K562 (cell line): ENCODE data around the gene SNAI1. TPM values are rescaled to one million over a fixed set of nuclear protein-coding genes. Genes with fewer than 3 reads are reported as not detected.
A peak's percentile ranks its signal among the peaks of the same experiment; 100 is the strongest.

Experiments used
- FOXM1 ChIP-seq, 2 experiments: fragments of 450-650 bp in 1 of 2; sonication (generic) in 1 of 2; formaldehyde crosslinking in 1 of 2; IDR thresholded peaks; 2 replicates each; pipeline versions ENCODE4 v1.6.1 to v1.9.0; 2017 to 2022; ENCODE audit warnings: low read depth in 2 of 2, mild to moderate bottlenecking in 2 of 2, missing genetic modification reagents in 1 of 2, moderate library complexity in 1 of 2
- HDAC2 ChIP-seq: fragments of 450-650 bp; IDR thresholded peaks from 2 replicates; pipeline ENCODE4 v1.6.1; 2016; ENCODE audit warnings: mild to moderate bottlenecking
- HNRNPLL ChIP-seq: fragments of 200-400 bp; formaldehyde crosslinking; IDR thresholded peaks from 2 replicates; pipeline ENCODE4 v1.6.1; 2017; ENCODE audit warnings: low read length, low read depth, mild to moderate bottlenecking; ENCODE audit not compliant: poor library complexity, severe bottlenecking
- POLR2B ChIP-seq: fragments of 450-650 bp; IDR thresholded peaks from 2 replicates; pipeline ENCODE4 v1.6.1; 2018; ENCODE audit warnings: low read depth; ENCODE audit not compliant: partially characterized antibody
- SRSF7 ChIP-seq: fragments of 200-400 bp; formaldehyde crosslinking; optimal IDR thresholded peaks from 2 replicates; pipeline ENCODE3; 2017; ENCODE audit warnings: mild to moderate bottlenecking, low read depth, low read length
- ZNF212 ChIP-seq: fragments of 450-650 bp; formaldehyde crosslinking; IDR thresholded peaks from 2 replicates; pipeline ENCODE4 v1.4.0; 2020; ENCODE audit warnings: mild to moderate bottlenecking
- ZNF586 ChIP-seq: fragments of 450-650 bp; formaldehyde crosslinking; conservative IDR thresholded peaks from 2 replicates; pipeline ENCODE4 v1.4.0; 2020; ENCODE audit warnings: mild to moderate bottlenecking, moderate library complexity
- ZNF766 ChIP-seq: fragments of 200-800 bp; sonication (Bioruptor generic); conservative IDR thresholded peaks from 2 replicates; pipeline ENCODE4 v1.6.1; 2016; ENCODE audit warnings: missing genetic modification characterization, missing compliant biosample characterization
- ZSCAN32 ChIP-seq: fragments of 450-650 bp; formaldehyde crosslinking; IDR thresholded peaks from 2 replicates; pipeline ENCODE4 v1.4.0; 2020; ENCODE audit warnings: mild to moderate bottlenecking, moderate library complexity
- polyA plus RNA-seq, 8 experiments: library from polyadenylated mRNA; depleted of rRNA in 4 of 8; stranded (reverse) in 5 of 8; unstranded in 3 of 8; fragments of >200 nt; fragmentation: Nextera tagmentation in 2 of 8; fragmentation: Illumina TruSeq in 1 of 8; extraction: Ambion mirVana in 2 of 8; extraction: Trizol in 1 of 8; gene quantifications; 2 replicates each; pipeline versions ENCODE4 v1.2.1 to v1.2.3, GENCODE V29; 2011 to 2014; ENCODE audit warnings: inconsistent platforms in 1 of 8, missing spikeins in 1 of 8
- total RNA-seq, 7 experiments: library from RNA; depleted of rRNA in 6 of 7; stranded (reverse); fragments of >200 nt in 6 of 7; fragmentation: Illumina TruSeq in 2 of 7; extraction: Trizol in 2 of 7; gene quantifications; 2 replicates each; pipeline versions ENCODE4 v1.2.1 to v1.2.3, GENCODE V29; 2011 to 2021; ENCODE audit warnings: low replicate concordance in 1 of 7
- TF ChIP-seq, protein P1 (sequence below): fragments of 250-450 bp; sonication (Bioruptor Pico); IDR thresholded peaks from 2 replicates; pipeline ENCODE4 v1.9.0; 2021; ENCODE audit warnings: mild to moderate bottlenecking, inconsistent platforms
- TF ChIP-seq, protein P2 (sequence below): fragments of 450-650 bp; IDR thresholded peaks from 2 replicates; pipeline ENCODE4 v1.7.1; 2018; ENCODE audit warnings: mild to moderate bottlenecking, low read depth; ENCODE audit not compliant: partially characterized antibody
- TF ChIP-seq, protein P3 (sequence below): fragments of 450-650 bp; IDR thresholded peaks from one replicate; pipeline ENCODE4 v1.6.1; 2018; ENCODE audit warnings: mild to moderate bottlenecking, moderate library complexity; ENCODE audit not compliant: partially characterized antibody
- TF ChIP-seq, protein P4 (sequence below): fragments of 450-650 bp; formaldehyde crosslinking; IDR thresholded peaks from 2 replicates; pipeline ENCODE4 v1.4.0; 2020; ENCODE audit warnings: mild to moderate bottlenecking
- TF ChIP-seq, protein P5 (sequence below), 2 experiments: fragments of 450-650 bp; conservative IDR thresholded peaks; 2 replicates each; pipeline ENCODE4 v1.6.1; 2017; ENCODE audit warnings: mild to moderate bottlenecking in 2 of 2, moderate library complexity in 2 of 2
- TF ChIP-seq, protein P6 (sequence below): fragments of 450-650 bp; formaldehyde crosslinking; IDR thresholded peaks from 2 replicates; pipeline ENCODE4 v1.4.0; 2022; ENCODE audit warnings: missing genetic modification characterization

SNAI1 gene
- total and polyA plus RNA-seq, 9 of the 15 experiments (the other 6 are each of a cell fraction or from before 2014, with no cell fraction given) = 0.32 to 11.6 (median 2.0) TPM

DNA sequence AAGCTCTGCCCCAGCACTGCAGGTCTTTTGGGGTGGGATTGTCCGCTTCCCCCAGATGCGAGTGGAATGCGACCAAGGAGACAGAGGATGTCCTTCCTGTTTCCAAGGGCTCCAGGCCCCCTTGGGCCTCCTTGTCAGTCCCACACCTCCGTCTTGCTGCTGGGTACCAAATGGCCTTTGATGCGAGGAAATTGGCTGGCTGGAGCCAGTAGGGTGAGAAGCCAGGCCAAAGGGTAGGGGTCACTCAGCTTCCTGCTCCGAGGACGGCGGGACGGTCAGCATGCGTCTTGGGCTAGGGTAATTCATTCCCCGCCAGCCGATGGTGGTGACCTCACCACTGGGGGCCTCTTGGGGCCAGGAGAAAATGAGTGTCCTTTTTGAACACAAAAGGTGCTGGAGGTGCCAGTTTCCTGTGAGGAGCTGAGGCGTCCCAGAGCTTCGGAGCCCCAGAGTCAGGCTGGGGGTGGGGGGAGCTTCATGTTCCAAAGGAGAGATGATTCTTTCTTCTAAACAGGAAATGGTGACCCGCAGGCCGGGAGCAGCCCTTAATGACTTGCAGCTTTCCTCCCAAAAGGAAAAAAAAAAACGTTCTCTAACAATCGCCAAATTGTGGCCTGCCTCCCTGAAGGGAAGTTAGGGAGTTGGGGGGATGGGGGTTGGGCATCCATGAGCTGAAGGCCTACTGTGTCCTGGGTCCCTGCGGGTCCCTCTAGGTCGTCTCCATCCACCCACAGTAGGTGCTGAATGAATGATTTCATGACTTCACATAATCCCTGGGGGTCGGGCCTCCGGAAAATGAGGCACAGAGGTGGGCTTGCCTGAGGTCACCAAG lies 6.7 kb downstream of the SNAI1 start (continued):
- TF ChIP-seq, protein P1, sequence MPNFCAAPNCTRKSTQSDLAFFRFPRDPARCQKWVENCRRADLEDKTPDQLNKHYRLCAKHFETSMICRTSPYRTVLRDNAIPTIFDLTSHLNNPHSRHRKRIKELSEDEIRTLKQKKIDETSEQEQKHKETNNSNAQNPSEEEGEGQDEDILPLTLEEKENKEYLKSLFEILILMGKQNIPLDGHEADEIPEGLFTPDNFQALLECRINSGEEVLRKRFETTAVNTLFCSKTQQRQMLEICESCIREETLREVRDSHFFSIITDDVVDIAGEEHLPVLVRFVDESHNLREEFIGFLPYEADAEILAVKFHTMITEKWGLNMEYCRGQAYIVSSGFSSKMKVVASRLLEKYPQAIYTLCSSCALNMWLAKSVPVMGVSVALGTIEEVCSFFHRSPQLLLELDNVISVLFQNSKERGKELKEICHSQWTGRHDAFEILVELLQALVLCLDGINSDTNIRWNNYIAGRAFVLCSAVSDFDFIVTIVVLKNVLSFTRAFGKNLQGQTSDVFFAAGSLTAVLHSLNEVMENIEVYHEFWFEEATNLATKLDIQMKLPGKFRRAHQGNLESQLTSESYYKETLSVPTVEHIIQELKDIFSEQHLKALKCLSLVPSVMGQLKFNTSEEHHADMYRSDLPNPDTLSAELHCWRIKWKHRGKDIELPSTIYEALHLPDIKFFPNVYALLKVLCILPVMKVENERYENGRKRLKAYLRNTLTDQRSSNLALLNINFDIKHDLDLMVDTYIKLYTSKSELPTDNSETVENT (CRISPR knock-in tag) = no peak
- TF ChIP-seq HNRNPLL = no peak
- TF ChIP-seq FOXM1 (IDR thresholded peaks at IDR 0.05; ENCODE audit: low read depth) = no peak
- no peak for TF ChIP-seq FOXM1 (CRISPR knock-in tag; IDR thresholded peaks at IDR 0.05; ENCODE audit: low read depth)
- no peak for TF ChIP-seq ZSCAN32 (CRISPR knock-in tag)
- peak; percentile 86 for TF ChIP-seq ZNF766
- TF ChIP-seq HDAC2 = no peak
- TF ChIP-seq ZNF586 (CRISPR knock-in tag) = no peak
- no peak for TF ChIP-seq SRSF7
- TF ChIP-seq, protein P2, sequence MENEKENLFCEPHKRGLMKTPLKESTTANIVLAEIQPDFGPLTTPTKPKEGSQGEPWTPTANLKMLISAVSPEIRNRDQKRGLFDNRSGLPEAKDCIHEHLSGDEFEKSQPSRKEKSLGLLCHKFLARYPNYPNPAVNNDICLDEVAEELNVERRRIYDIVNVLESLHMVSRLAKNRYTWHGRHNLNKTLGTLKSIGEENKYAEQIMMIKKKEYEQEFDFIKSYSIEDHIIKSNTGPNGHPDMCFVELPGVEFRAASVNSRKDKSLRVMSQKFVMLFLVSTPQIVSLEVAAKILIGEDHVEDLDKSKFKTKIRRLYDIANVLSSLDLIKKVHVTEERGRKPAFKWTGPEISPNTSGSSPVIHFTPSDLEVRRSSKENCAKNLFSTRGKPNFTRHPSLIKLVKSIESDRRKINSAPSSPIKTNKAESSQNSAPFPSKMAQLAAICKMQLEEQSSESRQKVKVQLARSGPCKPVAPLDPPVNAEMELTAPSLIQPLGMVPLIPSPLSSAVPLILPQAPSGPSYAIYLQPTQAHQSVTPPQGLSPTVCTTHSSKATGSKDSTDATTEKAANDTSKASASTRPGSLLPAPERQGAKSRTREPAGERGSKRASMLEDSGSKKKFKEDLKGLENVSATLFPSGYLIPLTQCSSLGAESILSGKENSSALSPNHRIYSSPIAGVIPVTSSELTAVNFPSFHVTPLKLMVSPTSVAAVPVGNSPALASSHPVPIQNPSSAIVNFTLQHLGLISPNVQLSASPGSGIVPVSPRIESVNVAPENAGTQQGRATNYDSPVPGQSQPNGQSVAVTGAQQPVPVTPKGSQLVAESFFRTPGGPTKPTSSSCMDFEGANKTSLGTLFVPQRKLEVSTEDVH = no peak
- TF ChIP-seq, protein P3, sequence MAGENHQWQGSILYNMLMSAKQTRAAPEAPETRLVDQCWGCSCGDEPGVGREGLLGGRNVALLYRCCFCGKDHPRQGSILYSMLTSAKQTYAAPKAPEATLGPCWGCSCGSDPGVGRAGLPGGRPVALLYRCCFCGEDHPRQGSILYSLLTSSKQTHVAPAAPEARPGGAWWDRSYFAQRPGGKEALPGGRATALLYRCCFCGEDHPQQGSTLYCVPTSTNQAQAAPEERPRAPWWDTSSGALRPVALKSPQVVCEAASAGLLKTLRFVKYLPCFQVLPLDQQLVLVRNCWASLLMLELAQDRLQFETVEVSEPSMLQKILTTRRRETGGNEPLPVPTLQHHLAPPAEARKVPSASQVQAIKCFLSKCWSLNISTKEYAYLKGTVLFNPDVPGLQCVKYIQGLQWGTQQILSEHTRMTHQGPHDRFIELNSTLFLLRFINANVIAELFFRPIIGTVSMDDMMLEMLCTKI = no peak
- TF ChIP-seq, protein P4, sequence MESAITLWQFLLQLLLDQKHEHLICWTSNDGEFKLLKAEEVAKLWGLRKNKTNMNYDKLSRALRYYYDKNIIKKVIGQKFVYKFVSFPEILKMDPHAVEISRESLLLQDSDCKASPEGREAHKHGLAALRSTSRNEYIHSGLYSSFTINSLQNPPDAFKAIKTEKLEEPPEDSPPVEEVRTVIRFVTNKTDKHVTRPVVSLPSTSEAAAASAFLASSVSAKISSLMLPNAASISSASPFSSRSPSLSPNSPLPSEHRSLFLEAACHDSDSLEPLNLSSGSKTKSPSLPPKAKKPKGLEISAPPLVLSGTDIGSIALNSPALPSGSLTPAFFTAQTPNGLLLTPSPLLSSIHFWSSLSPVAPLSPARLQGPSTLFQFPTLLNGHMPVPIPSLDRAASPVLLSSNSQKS (CRISPR knock-in tag) = no peak
- TF ChIP-seq, protein P5, sequence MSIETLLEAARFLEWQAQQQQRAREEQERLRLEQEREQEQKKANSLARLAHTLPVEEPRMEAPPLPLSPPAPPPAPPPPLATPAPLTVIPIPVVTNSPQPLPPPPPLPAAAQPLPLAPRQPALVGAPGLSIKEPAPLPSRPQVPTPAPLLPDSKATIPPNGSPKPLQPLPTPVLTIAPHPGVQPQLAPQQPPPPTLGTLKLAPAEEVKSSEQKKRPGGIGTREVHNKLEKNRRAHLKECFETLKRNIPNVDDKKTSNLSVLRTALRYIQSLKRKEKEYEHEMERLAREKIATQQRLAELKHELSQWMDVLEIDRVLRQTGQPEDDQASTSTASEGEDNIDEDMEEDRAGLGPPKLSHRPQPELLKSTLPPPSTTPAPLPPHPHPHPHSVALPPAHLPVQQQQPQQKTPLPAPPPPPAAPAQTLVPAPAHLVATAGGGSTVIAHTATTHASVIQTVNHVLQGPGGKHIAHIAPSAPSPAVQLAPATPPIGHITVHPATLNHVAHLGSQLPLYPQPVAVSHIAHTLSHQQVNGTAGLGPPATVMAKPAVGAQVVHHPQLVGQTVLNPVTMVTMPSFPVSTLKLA (conservative IDR thresholded peaks at IDR 0.05) = no peak
- TF ChIP-seq POLR2B = no peak
- TF ChIP-seq ZNF212 = no peak
- TF ChIP-seq, protein P6, sequence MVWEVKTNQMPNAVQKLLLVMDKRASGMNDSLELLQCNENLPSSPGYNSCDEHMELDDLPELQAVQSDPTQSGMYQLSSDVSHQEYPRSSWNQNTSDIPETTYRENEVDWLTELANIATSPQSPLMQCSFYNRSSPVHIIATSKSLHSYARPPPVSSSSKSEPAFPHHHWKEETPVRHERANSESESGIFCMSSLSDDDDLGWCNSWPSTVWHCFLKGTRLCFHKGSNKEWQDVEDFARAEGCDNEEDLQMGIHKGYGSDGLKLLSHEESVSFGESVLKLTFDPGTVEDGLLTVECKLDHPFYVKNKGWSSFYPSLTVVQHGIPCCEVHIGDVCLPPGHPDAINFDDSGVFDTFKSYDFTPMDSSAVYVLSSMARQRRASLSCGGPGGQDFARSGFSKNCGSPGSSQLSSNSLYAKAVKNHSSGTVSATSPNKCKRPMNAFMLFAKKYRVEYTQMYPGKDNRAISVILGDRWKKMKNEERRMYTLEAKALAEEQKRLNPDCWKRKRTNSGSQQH (CRISPR knock-in tag) = no peak
